ENCODE measurements around the gene TNFAIP3. TPM values are rescaled to one million over a fixed set of nuclear protein-coding genes. Genes with fewer than 3 reads are reported as not detected.

The TNFAIP3 gene
- total and polyA plus RNA-seq, 5 experiments from 2014 or later: 61.5 to 139 (median 108) TPM

- peak overlapping the region; percentile 92 to 99 (median 96) for H3K4me3 Mint-ChIP-seq
- H3K27me3 Mint-ChIP-seq: no peaks in the 10 kb centered on the region
- no peaks in the 10 kb centered on the region for H3K9me3 Mint-ChIP-seq
- peaks cover 39 to 67% (median 61%) of the 10 kb centered on the region in 4 donors for H3K4me1 Mint-ChIP-seq
- H3K27ac Mint-ChIP-seq: peak overlapping the region; percentile 93 to 99 (median 99)
- ATAC-seq (peak; percentile 3), DNase-seq (peak in 8 of 10 donors; percentile 27 to 78 (median 68))
- POLR2A ChIA-PET: interaction anchor here (0.6 to 3.5 kb wide), 31 partner anchors 9 to 1290 kb away, joined by 3 to 77 read pairs (median 6); no protein-coding TSS in a partner anchor
- peaks cover 4 to 27% (median 21%) of the 10 kb centered on the region in 3 donors for H3K36me3 Mint-ChIP-seq
These were observed 838 bp downstream of the TNFAIP3 start for GRCh38 chr6:137867685-137868509.

DNA sequence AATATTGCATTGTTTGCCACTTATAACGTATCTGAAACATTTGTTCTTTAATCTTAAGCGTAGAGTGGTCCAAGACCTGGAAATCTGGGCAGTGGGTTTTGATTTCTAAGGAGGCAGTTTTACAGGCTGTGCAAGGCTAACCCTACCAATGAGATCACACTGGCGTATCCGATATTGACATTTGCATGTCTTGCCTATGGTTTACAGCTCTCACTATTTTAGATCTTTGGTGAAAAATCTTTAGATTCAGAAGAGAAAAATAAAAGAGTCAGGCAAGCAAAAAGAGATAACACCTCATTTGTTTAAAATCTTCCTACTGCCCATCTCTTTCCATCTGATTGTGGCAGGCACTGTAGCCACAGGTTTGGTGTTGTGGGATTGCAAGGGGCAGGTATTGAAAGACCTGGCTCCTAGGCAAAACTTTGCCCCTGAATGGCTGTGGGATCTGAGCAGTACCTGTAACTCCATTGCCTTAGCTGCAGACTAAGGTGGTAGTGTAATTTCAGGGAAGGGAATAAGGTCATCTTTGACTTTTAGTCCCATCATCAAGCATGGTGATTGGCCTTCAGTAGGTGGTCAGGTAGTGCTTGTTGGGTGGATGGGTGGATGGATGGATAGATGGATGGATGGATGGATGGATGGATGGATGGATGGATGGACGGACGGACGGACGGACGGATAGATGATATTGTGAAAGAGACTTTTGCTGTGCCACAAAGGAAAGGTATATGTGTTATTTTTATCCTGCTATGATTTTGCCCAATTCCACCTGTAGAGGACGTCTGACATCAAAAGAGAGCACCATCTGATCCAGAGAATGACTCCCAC is 1.9 kb downstream of the TNFAIP3 start:
- POLR2A ChIA-PET: interaction anchor here (0.7 to 2.9 kb wide), 15 partner anchors 8 to 165 kb away, joined by 3 to 77 read pairs (median 9); no protein-coding TSS in a partner anchor
- Mint-ChIP-seq H3K27ac (peak overlapping the region; percentile 93 to 99 (median 99)), H3K27me3 (no peaks in the 10 kb centered on the region), H3K4me3 (peak overlapping the region; percentile 92 to 99 (median 96)), H3K4me1 (peaks cover 45 to 76% (median 71%) of the 10 kb centered on the region in 4 donors), H3K36me3 (peaks cover 4 to 38% (median 31%) of the 10 kb centered on the region in 3 donors), H3K9me3 (no peaks in the 10 kb centered on the region)
- DNase-seq (peak in 5 of 10 donors; percentile 26 to 58 (median 40)), ATAC-seq (no peak)

DNA sequence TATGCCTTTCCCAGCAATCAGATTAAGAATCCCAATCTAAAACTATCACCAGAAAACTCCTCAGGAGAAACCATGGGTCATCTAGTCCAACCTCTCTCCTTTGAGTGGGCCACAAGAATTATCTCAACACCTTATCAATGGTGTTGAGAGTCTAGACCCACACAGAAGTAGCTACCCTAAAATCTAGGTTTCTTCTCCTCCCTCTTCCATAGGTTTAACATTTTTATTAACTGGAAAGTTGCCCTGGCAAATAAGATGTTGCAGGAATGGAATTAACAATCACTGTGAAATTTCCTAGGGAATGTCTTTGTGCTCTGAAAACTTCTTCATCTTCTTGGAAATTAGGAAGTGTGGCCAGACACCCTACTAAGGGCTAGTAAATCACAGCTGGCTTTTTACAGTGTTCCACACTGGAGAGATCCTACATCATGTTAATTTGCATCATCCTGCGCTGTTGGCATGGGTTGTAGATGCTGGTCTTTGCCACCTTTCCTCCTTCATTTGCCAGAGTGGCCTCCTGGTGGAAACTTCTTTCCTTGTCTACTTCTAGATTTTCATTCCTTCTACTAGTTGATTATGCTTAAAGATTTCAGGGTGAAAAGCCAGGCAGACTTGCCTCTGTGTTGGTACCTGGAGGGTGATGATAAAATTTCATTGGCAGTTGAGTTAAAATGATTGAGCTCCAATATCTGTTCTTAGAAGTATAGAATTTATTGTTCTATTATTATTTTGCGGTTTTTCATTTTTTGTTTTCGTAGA is 2.7 kb downstream of the TNFAIP3 start:
- peak overlapping the region; percentile 93 to 99 (median 99) for H3K27ac Mint-ChIP-seq
- no peaks in the 10 kb centered on the region for H3K27me3 Mint-ChIP-seq
- H3K9me3 Mint-ChIP-seq: no peaks in the 10 kb centered on the region
- H3K4me1 Mint-ChIP-seq: peaks cover 46 to 81% (median 75%) of the 10 kb centered on the region in 4 donors
- ATAC-seq (no peak), DNase-seq (peak in 3 of 10 donors; percentile 39 to 52 (median 44))
- peaks cover 5 to 43% (median 33%) of the 10 kb centered on the region in 3 donors for H3K36me3 Mint-ChIP-seq
- peak overlapping the region; percentile 92 to 99 (median 96) for H3K4me3 Mint-ChIP-seq
- POLR2A ChIA-PET: interaction anchor here (0.6 to 3.1 kb wide), 11 partner anchors 11 to 481 kb away, joined by 3 to 16 read pairs (median 7); no protein-coding TSS in a partner anchor

DNA sequence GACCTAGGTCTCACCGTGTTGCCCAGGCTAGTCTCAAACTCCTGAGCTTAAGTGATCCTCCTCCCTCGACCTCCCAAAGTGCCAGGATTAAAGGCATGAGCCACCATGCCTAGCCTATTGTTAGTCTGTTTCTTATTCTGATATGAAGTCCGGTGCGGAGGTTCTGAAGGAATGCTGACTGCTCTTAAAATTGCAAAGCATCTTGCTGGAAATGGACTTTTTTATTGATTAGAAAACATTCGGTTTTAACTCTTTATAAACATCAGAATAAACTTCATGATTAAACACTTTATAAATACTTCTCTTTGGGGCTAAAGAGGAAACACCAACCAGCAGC is 3.2 kb downstream of the TNFAIP3 start:
- Mint-ChIP-seq H3K4me3 (peak overlapping the region; percentile 92 to 99 (median 96)), H3K27ac (peak overlapping the region; percentile 93 to 99 (median 99)), H3K4me1 (peaks cover 47 to 87% (median 77%) of the 10 kb centered on the region in 4 donors), H3K27me3 (no peaks in the 10 kb centered on the region), H3K9me3 (no peaks in the 10 kb centered on the region), H3K36me3 (peaks cover 7 to 48% (median 38%) of the 10 kb centered on the region in 3 donors)
- POLR2A ChIA-PET: interaction anchor here (0.6 to 3.1 kb wide), 14 partner anchors 11 to 481 kb away, joined by 3 to 16 read pairs (median 6); no protein-coding TSS in a partner anchor
- DNase-seq: peak in 3 of 10 donors; percentile 29 to 45 (median 35)
- no peak for ATAC-seq

DNA sequence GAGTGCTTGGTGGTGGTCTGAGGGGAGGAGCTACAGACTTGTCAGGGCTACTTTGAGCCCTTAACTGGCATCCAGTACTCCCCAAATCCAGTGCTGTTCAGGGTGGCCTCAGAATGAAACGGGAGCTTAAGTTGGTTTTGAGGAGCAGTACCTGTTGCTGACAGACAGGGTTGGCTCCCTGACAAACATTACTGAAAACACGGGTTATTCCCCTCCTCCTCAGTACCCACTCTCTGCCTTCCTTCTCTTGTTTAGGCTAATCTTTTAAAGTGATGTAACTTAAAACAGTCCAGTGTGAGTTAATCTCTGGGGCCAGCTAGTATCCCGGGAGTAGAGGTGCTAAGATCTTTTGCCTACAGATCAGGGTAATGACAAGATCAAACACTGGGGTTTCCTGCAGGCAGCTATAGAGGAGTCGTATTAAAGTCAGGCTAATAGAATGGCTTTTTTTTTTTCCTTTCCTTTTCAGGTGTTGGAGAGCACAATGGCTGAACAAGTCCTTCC is 3.7 kb downstream of the TNFAIP3 start:
- POLR2A ChIA-PET: interaction anchor here (0.6 to 3.1 kb wide), 12 partner anchors 10 to 162 kb away, joined by 3 to 16 read pairs (median 7); no protein-coding TSS in a partner anchor
- peaks cover 47 to 87% (median 77%) of the 10 kb centered on the region in 4 donors for H3K4me1 Mint-ChIP-seq
- no peaks in the 10 kb centered on the region for H3K9me3 Mint-ChIP-seq
- H3K4me3 Mint-ChIP-seq: peak overlapping the region; percentile 92 to 99 (median 96)
- peaks cover 7 to 53% (median 43%) of the 10 kb centered on the region in 3 donors for H3K36me3 Mint-ChIP-seq
- ATAC-seq (peak; percentile 7 to 17), DNase-seq (peak in 6 of 10 donors; percentile 52 to 68 (median 57))
- H3K27me3 Mint-ChIP-seq: no peaks in the 10 kb centered on the region
- H3K27ac Mint-ChIP-seq: peak overlapping the region; percentile 93 to 99 (median 99)

DNA sequence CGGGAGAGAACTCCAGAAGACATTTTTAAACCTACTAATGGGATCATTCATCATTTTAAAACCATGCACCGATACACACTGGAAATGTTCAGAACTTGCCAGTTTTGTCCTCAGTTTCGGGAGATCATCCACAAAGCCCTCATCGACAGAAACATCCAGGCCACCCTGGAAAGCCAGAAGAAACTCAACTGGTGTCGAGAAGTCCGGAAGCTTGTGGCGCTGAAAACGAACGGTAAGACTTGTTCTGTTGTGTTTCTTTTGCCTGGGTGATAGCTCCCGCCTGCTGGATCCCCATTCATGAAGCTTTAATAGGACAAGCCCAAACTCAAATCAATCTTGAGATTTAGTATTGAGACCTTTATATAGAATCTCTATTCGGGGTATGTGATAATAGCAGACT is 4.2 kb downstream of the TNFAIP3 start:
- peak in 3 of 10 donors; percentile 31 to 40 (median 39) for DNase-seq

GRCh38 chr6:137871831-137872454 is 4.9 kb downstream of the TNFAIP3 start:
- peaks cover 43 to 81% (median 71%) of the 10 kb centered on the region in 4 donors for H3K4me1 Mint-ChIP-seq
- no peaks in the 10 kb centered on the region for H3K9me3 Mint-ChIP-seq
- no peak for ATAC-seq
- peaks cover 7 to 65% (median 51%) of the 10 kb centered on the region in 3 donors for H3K36me3 Mint-ChIP-seq
- no peaks in the 10 kb centered on the region for H3K27me3 Mint-ChIP-seq
- peak overlapping the region in 9 of 10 donors; percentile 80 to 99 (median 99) for H3K27ac Mint-ChIP-seq
- peak overlapping the region; percentile 92 to 99 (median 96) for H3K4me3 Mint-ChIP-seq
- DNase-seq: peak in 3 of 10 donors; percentile 32 to 38 (median 35)
- POLR2A ChIA-PET: interaction anchor here (1.8 to 3.1 kb wide), 5 partner anchors 19 to 72 kb away, joined by 7 to 10 read pairs (median 10); no protein-coding TSS in a partner anchor

More for the DNA sequence above, 4.2 kb downstream of the TNFAIP3 start:
- Mint-ChIP-seq H3K27me3 (no peaks in the 10 kb centered on the region), H3K9me3 (no peaks in the 10 kb centered on the region), H3K4me1 (peaks cover 45 to 84% (median 73%) of the 10 kb centered on the region in 4 donors), H3K36me3 (peaks cover 7 to 58% (median 45%) of the 10 kb centered on the region in 3 donors), H3K27ac (peak overlapping the region; percentile 93 to 99 (median 99)), H3K4me3 (peak overlapping the region; percentile 92 to 99 (median 96))
- POLR2A ChIA-PET: interaction anchor here (0.6 to 3.1 kb wide), 11 partner anchors 10 to 163 kb away, joined by 3 to 16 read pairs (median 7); no protein-coding TSS in a partner anchor
- ATAC-seq: no peak

- Mint-ChIP-seq H3K9me3 (no peaks in the 10 kb centered on the region), H3K4me1 (peaks cover 43 to 88% (median 71%) of the 10 kb centered on the region in 4 donors), H3K4me3 (peak overlapping the region; percentile 92 to 99 (median 96)), H3K27ac (peak overlapping the region in 9 of 10 donors; percentile 41 to 99 (median 84)), H3K27me3 (no peaks in the 10 kb centered on the region), H3K36me3 (peaks cover 8 to 72% (median 58%) of the 10 kb centered on the region in 3 donors)
- ATAC-seq (no peak), DNase-seq (peak in 2 of 10 donors; percentile 5 to 27)
- POLR2A ChIA-PET: interaction anchor here (2.3 to 3.1 kb wide), 2 partner anchors 18 to 73 kb away, joined by 7 to 10 read pairs; no protein-coding TSS in a partner anchor
These were observed 5.6 kb downstream of the TNFAIP3 start for GRCh38 chr6:137872581-137873115.

GRCh38 chr6:137873273-137873762 is 6.3 kb downstream of the TNFAIP3 start:
- Mint-ChIP-seq H3K4me1 (peaks cover 42 to 92% (median 71%) of the 10 kb centered on the region in 4 donors), H3K27ac (peak overlapping the region; percentile 29 to 99 (median 82))
- POLR2A ChIA-PET: no interaction called here

More at GRCh38 chr6:137873273-137873762, 6.3 kb downstream of the TNFAIP3 start:
- H3K27me3 Mint-ChIP-seq: no peaks in the 10 kb centered on the region
- ATAC-seq (peak; percentile 4 to 6), DNase-seq (peak in 6 of 10 donors; percentile 23 to 46 (median 35))
- peak overlapping the region; percentile 29 to 98 (median 94) for H3K4me3 Mint-ChIP-seq
- H3K36me3 Mint-ChIP-seq: peaks cover 15 to 79% (median 65%) of the 10 kb centered on the region in 3 donors
- H3K9me3 Mint-ChIP-seq: no peaks in the 10 kb centered on the region

All from naive thymus-derived CD8-positive, alpha-beta T cell (primary cell).